K562 (cell line): ENCODE measurements around the gene CYP4B1. TPM values are rescaled to one million over a fixed set of nuclear protein-coding genes. Genes with fewer than 3 reads are reported as not detected.
"Not testable (repeated sequence)": the region's sequence is repeated elsewhere in the genome, so short reads cannot be mapped to it uniquely, and the experiment has no call there.

Experiments
- ATAC-seq: fragments of 200-7000 bp; cut with Tn5 transposase; 3 replicates; pipeline ENCODE4 v1.9.1; 2020; ENCODE audit warnings: moderate library complexity
- BruUV-seq: library from RNA; stranded (reverse); fragments of 400-500 nt; replicated peaks from 2 replicates; lab custom pipeline; 2021; lab: Mats Ljungman, UMichigan
- CTCF ChIA-PET: fragments of 300-600 bp; formaldehyde crosslinking; extraction: SDS; loops from one replicate; lab custom pipeline; 2021; ENCODE audit warnings: low intra/inter-chr PET ratio; lab: Yijun Ruan, JAX
- POLR2A ChIA-PET: fragments of 300-600, 350-650 bp; sonication (Branson Sonifier 250); formaldehyde crosslinking; extraction: SDS; loops from one replicate; lab custom pipeline; 2021; ENCODE audit warnings: antibody characterized with exemption, inconsistent platforms; lab: Yijun Ruan, JAX
- DNase-seq, 4 experiments: peaks; one replicate each; pipeline versions ENCODE4 v3.0.0 to v3.0.0-alpha.2; 2011 to 2018; ENCODE audit warnings: low spot score in 3 of 4, mixed read lengths in 3 of 4; ENCODE audit errors: extremely low read depth in 1 of 4
- FAIRE-seq: peaks from 2 replicates; lab custom pipeline; 2011; peaks lifted over from hg19 to GRCh38; lab: Jason Lieb, UNC
- H2AFZ ChIP-seq: 2 replicates; pipeline ENCODE4 v1.6.0; 2011; ENCODE audit warnings: low read depth, low read length, control low read depth, inconsistent platforms
- H3K27ac ChIP-seq: fragments of 200-600 bp; 3 replicates; pipeline ENCODE4 v1.8.0; 2011; ENCODE audit warnings: low read depth, mild to moderate bottlenecking, control low read depth, inconsistent platforms, low read length, moderate library complexity, mixed read lengths; ENCODE audit errors: extremely low read depth
- H3K27me3 ChIP-seq, 2 experiments: fragments of 300-600 bp in 1 of 2; 2 replicates in 1 of 2; 3 replicates in 1 of 2; pipeline versions ENCODE4 v1.6.0 to v1.8.0; 2011; ENCODE audit warnings: inconsistent platforms in 2 of 2, low read length in 2 of 2, mild to moderate bottlenecking in 1 of 2, mixed read lengths in 1 of 2, moderate library complexity in 1 of 2; ENCODE audit not compliant: control insufficient read depth in 2 of 2, insufficient read depth in 2 of 2
- H3K36me3 ChIP-seq: fragments of 300-600 bp; 3 replicates; pipeline ENCODE4 v1.8.0; 2011; ENCODE audit warnings: mild to moderate bottlenecking, low read length, inconsistent platforms; ENCODE audit not compliant: control insufficient read depth, insufficient read depth
- H3K4me1 ChIP-seq, 2 experiments: fragments of 200-600 bp in 1 of 2; replicated peaks in 1 of 2; 2 replicates in 1 of 2; 3 replicates in 1 of 2; pipeline versions ENCODE4 v1.5.1 to v1.8.0; 2011; ENCODE audit warnings: inconsistent platforms in 2 of 2, low read length in 2 of 2, mild to moderate bottlenecking in 1 of 2, mixed read lengths in 1 of 2, moderate library complexity in 1 of 2; ENCODE audit not compliant: control insufficient read depth in 2 of 2, insufficient read depth in 2 of 2
- H3K4me2 ChIP-seq: 2 replicates; pipeline ENCODE4 v1.6.1; 2011; ENCODE audit warnings: low read length, control low read depth, inconsistent platforms, mixed read lengths; ENCODE audit not compliant: insufficient read depth
- H3K4me3 ChIP-seq: fragments of 200-600 bp; sonication (generic), shearing (Covaris generic); 2 replicates; pipeline ENCODE4 v1.5.1; 2016; ENCODE audit warnings: control low read depth, inconsistent platforms
- H3K79me2 ChIP-seq: fragments of 200-600 bp; 3 replicates; pipeline ENCODE4 v1.8.0; 2011; ENCODE audit warnings: low read length, inconsistent platforms; ENCODE audit not compliant: control insufficient read depth, insufficient read depth
- H3K9ac ChIP-seq, 2 experiments: 2 replicates each; pipeline versions ENCODE4 v1.6.0 to v1.6.1; 2011; ENCODE audit warnings: low read depth in 2 of 2, low read length in 2 of 2, control low read depth in 1 of 2, inconsistent platforms in 1 of 2, mild to moderate bottlenecking in 1 of 2, mixed read lengths in 1 of 2; ENCODE audit not compliant: insufficient read depth in 1 of 2
- H3K9me1 ChIP-seq: one replicate; pipeline ENCODE4 v1.6.0; 2011; ENCODE audit warnings: inconsistent platforms, mild to moderate bottlenecking, low read length, moderate library complexity; ENCODE audit not compliant: control insufficient read depth, insufficient read depth
- H3K9me3 ChIP-seq: replicated peaks from 2 replicates; pipeline ENCODE4 v1.5.1; 2011; ENCODE audit warnings: low read depth, low read length, inconsistent platforms; ENCODE audit not compliant: control insufficient read depth, insufficient read depth
- H4K20me1 ChIP-seq: replicated peaks from 2 replicates; pipeline ENCODE4 v1.6.1; 2011; ENCODE audit warnings: low read length, inconsistent platforms, mixed read lengths; ENCODE audit not compliant: control insufficient read depth, insufficient read depth
- ATF7 ChIP-seq: fragments of 450-650 bp; IDR thresholded peaks from 2 replicates; pipeline ENCODE4 v1.7.1; 2014; ENCODE audit warnings: mild to moderate bottlenecking, moderate library complexity
- MEIS2 ChIP-seq: fragments of 450-650 bp; IDR thresholded peaks from 2 replicates; pipeline ENCODE4 v1.6.1; 2014; ENCODE audit warnings: mild to moderate bottlenecking; ENCODE audit not compliant: partially characterized antibody
- MTF1 ChIP-seq: fragments of 250-450 bp; sonication (Bioruptor Pico); IDR thresholded peaks from 2 replicates; pipeline ENCODE4 v1.9.0; 2021; ENCODE audit warnings: moderate library complexity, mild to moderate bottlenecking, inconsistent platforms, borderline replicate concordance
- RBM39 ChIP-seq: fragments of 200-400 bp; formaldehyde crosslinking; optimal IDR thresholded peaks from 2 replicates; pipeline ENCODE3; 2018; ENCODE audit warnings: low read depth, low read length
- SNIP1 ChIP-seq: fragments of 450-650 bp; IDR thresholded peaks from 2 replicates; pipeline ENCODE4 v1.7.1; 2017; ENCODE audit warnings: low read depth, mild to moderate bottlenecking
- SPI1 ChIP-seq: IDR thresholded peaks from 2 replicates; pipeline ENCODE4 v1.6.1; 2011; ENCODE audit warnings: low read depth, low read length, control low read depth, borderline replicate concordance
- ZC3H8 ChIP-seq: fragments of 450-650 bp; IDR thresholded peaks from 2 replicates; pipeline ENCODE4 v1.6.1; 2017
- ZNF589 ChIP-seq: fragments of 200-800 bp; sonication (Bioruptor generic); IDR thresholded peaks from 2 replicates; pipeline ENCODE4 v1.6.1; 2016; ENCODE audit warnings: low read depth, missing genetic modification characterization, missing compliant biosample characterization
- WGBS: fragments of 100-300 bp; shearing (Covaris generic); methylation state at CpG from one replicate; pipeline ENCODE4 v1.1.6; 2016; ENCODE audit warnings: low coverage, mixed read lengths; ENCODE audit not compliant: insufficient coverage; ENCODE audit errors: missing lambda C conversion rate; 5-methylcytosine and 5-hydroxymethylcytosine counted together
- in situ Hi-C: fragments of 300-500 bp; cut with MboI; formaldehyde crosslinking; loops from 4 replicates; pipeline ENCODE4 v1.15.0; 2018; ENCODE audit warnings: inconsistent platforms, mixed read lengths
- intact Hi-C: fragments of 100-400 bp; cut with micrococcal nuclease; formaldehyde crosslinking; loops from 2 replicates; pipeline ENCODE4 v1.14.2; 2022
- polyA plus RNA-seq, 8 experiments: library from polyadenylated mRNA; depleted of rRNA in 4 of 8; stranded (reverse) in 5 of 8; unstranded in 3 of 8; fragments of >200 nt; fragmentation: Nextera tagmentation in 2 of 8; fragmentation: Illumina TruSeq in 1 of 8; extraction: Ambion mirVana in 2 of 8; extraction: Trizol in 1 of 8; gene quantifications; 2 replicates each; pipeline versions ENCODE4 v1.2.1 to v1.2.3, GENCODE V29; 2011 to 2014; ENCODE audit warnings: inconsistent platforms in 1 of 8, missing spikeins in 1 of 8
- total RNA-seq, 7 experiments: library from RNA; depleted of rRNA in 6 of 7; stranded (reverse); fragments of >200 nt in 6 of 7; fragmentation: Illumina TruSeq in 2 of 7; extraction: Trizol in 2 of 7; gene quantifications; 2 replicates each; pipeline versions ENCODE4 v1.2.1 to v1.2.3, GENCODE V29; 2011 to 2021; ENCODE audit warnings: low replicate concordance in 1 of 7
- TF ChIP-seq, protein P1 (sequence below), 2 experiments: IDR thresholded peaks in 1 of 2; conservative IDR thresholded peaks in 1 of 2; 2 replicates each; pipeline ENCODE4 v1.6.1; 2016; ENCODE audit warnings: low read depth in 2 of 2, mild to moderate bottlenecking in 1 of 2, missing compliant biosample characterization in 1 of 2, missing genetic modification characterization in 1 of 2, moderate library complexity in 1 of 2
- TF ChIP-seq, protein P2 (sequence below): fragments of 450-650 bp; IDR thresholded peaks from 2 replicates; pipeline ENCODE4 v1.6.1; 2016

CYP4B1 gene
- total and polyA plus RNA-seq, 9 of the 15 experiments (the other 6 are each of a cell fraction or from before 2014, with no cell fraction given) = 0.69 TPM; not detected in 8

DNA sequence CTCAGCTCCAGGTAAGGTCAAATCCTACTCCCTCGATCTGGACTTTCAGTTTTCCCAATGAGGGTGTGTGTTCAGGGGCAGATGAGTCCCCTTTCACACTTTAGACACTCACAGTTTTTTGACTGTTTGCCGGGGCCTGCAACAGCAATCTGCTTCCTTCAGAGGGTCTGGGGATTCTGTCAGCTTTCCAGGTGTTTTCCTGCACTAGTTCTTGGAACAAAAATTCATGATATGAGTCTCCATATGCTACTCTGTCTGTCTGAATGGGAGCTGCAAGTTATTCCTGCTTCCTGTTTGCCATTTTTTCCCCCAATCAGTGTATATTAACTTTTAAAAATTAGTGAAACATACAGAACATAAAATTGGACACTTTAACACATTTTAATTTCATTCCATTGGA lies 24.3 kb downstream of the CYP4B1 start (continued):
- TF ChIP-seq ZNF589 (CRISPR knock-in tag) (no peak), SNIP1 (no peak), ATF7 (no peak), ZC3H8 (no peak), RBM39 (no peak), MTF1 (CRISPR knock-in tag) (no peak)

DNA sequence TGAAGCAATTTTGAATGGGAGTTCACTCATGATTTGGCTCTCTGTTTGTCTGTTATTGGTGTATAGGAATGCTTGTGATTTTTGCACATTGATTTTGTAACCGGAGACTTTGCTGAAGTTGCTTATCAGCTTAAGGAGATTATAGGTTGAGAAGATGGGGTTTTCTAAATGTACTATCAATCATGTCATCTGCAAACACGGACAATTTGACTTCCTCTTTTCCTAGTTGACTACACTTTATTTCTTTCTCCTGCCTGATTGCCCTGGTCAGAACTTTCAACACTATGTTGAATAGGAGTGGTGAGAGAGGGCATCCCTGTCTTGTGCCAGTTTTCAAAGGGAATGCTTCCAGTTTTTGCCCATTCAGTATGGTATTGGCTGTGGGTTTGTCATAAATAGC lies 28.0 kb downstream of the CYP4B1 start:
- H3K79me2 ChIP-seq, H3K9me1 ChIP-seq, CTCF ChIA-PET, H3K4me3 ChIP-seq, ATAC-seq, H3K27ac ChIP-seq, FAIRE-seq, in situ Hi-C loops, H3K4me1 ChIP-seq, H3K9me3 ChIP-seq, POLR2A ChIA-PET, DNase-seq, H3K27me3 ChIP-seq, intact Hi-C loops, H3K9ac ChIP-seq, H2AFZ ChIP-seq, H3K4me2 ChIP-seq, H3K36me3 ChIP-seq, H4K20me1 ChIP-seq, BruUV-seq: not testable (repeated sequence)
- 2% methylated on average over 2 of the region's 2 CpGs for WGBS
- TF ChIP-seq, protein P1, sequence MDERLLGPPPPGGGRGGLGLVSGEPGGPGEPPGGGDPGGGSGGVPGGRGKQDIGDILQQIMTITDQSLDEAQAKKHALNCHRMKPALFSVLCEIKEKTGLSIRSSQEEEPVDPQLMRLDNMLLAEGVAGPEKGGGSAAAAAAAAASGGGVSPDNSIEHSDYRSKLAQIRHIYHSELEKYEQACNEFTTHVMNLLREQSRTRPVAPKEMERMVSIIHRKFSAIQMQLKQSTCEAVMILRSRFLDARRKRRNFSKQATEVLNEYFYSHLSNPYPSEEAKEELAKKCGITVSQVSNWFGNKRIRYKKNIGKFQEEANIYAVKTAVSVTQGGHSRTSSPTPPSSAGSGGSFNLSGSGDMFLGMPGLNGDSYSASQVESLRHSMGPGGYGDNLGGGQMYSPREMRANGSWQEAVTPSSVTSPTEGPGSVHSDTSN (CRISPR knock-in tag; IDR thresholded peaks at IDR 0.05; ENCODE audit: low read depth) = not testable (repeated sequence)
- TF ChIP-seq, protein P1 (tag; conservative IDR thresholded peaks at IDR 0.05; ENCODE audit: low read depth) = peak; percentile 87
- TF ChIP-seq, protein P2, sequence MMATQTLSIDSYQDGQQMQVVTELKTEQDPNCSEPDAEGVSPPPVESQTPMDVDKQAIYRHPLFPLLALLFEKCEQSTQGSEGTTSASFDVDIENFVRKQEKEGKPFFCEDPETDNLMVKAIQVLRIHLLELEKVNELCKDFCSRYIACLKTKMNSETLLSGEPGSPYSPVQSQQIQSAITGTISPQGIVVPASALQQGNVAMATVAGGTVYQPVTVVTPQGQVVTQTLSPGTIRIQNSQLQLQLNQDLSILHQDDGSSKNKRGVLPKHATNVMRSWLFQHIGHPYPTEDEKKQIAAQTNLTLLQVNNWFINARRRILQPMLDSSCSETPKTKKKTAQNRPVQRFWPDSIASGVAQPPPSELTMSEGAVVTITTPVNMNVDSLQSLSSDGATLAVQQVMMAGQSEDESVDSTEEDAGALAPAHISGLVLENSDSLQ = peak; percentile 72; the same call in 1 of the 2 replicates
- TF ChIP-seq MEIS2 = peak; percentile 94
- TF ChIP-seq SPI1 = peak; percentile 87
